Measurements from ENCODE around the gene YAP1. TPM values are rescaled to one million over a fixed set of nuclear protein-coding genes. Genes with fewer than 3 reads are reported as not detected.

Gene YAP1
- total and polyA plus RNA-seq, 3 donors from 2014 or later = 44.2 to 144 (median 110) TPM

GRCh38 chr11:102279641-102280170, 169.5 kb downstream of the YAP1 start:
- Histone ChIP-seq H3K36me3 (ENCODE audit: low read depth, missing control alignments) (no peaks in the 10 kb centered on the region), H3K27ac (no peak overlapping the region), H3K4me3 (no peak overlapping the region), H3K9me3 (no peaks in the 10 kb centered on the region), H3K27me3 (no peaks in the 10 kb centered on the region), H3K4me1 (no peaks in the 10 kb centered on the region)
- no peak for TF ChIP-seq POLR2A (IDR thresholded peaks at IDR 0.05)
- peak in 1 of 3 experiments; percentile 22 for TF ChIP-seq CTCF (IDR thresholded peaks at IDR 0.05)
- WGBS, 2 donors = 18 to 23% methylated on average over 13 of the region's 13 CpGs
- intact Hi-C loops (cut with DNase I; ENCODE audit: low total_unique reads) = loop anchor here (10.0 kb wide), 1 partner anchor 215 kb away; no protein-coding TSS in a partner anchor
- peak; percentile 52 for DNase-seq

- Histone ChIP-seq H3K27me3 (no peaks in the 10 kb centered on the region), H3K4me3 (no peak overlapping the region), H3K36me3 (ENCODE audit: low read depth, missing control alignments) (no peaks in the 10 kb centered on the region), H3K4me1 (no peaks in the 10 kb centered on the region), H3K9me3 (no peaks in the 10 kb centered on the region), H3K27ac (no peak overlapping the region)
- WGBS, 2 donors = 87 to 90% methylated on average over 4 of the region's 4 CpGs
- no peak for DNase-seq
- TF ChIP-seq CTCF (IDR thresholded peaks at IDR 0.05) (no peak), POLR2A (IDR thresholded peaks at IDR 0.05) (no peak)
- intact Hi-C loops (cut with DNase I; ENCODE audit: low total_unique reads) = loop anchor here (10.0 kb wide), 1 partner anchor 214 kb away; no protein-coding TSS in a partner anchor
Observed at GRCh38 chr11:102280245-102280833, 170.1 kb downstream of the YAP1 start.

Other genes starting within 250 kb of the YAP1 start
- 10 to 100 TPM; 11.2 to 18.6 TPM for gene CEP126, start 195.4 kb upstream of the YAP1 start, total RNA-seq
- gene CEP126, start 195.4 kb upstream of the YAP1 start, polyA plus RNA-seq (ENCODE audit: insufficient read depth, low read depth, low replicate concordance) = 14.8 TPM
- gene ANGPTL5, start 193.9 kb upstream of the YAP1 start, total RNA-seq = under 1 TPM; 0.31 to 0.62 TPM
- 0.74 TPM for gene ANGPTL5, start 193.9 kb upstream of the YAP1 start, polyA plus RNA-seq (ENCODE audit: insufficient read depth, low read depth, low replicate concordance)
- gene CFAP300, start 63.0 kb upstream of the YAP1 start, total RNA-seq = 10 to 100 TPM; 15.1 to 28.9 TPM
- gene CFAP300, start 63.0 kb upstream of the YAP1 start, polyA plus RNA-seq (ENCODE audit: insufficient read depth, low read depth, low replicate concordance) = 98.0 TPM
- 10 to 100 TPM in 1 of 2 donors, 1 to 10 TPM in 1; 6.4 to 10.9 TPM for gene BIRC3, start 207.0 kb downstream of the YAP1 start, total RNA-seq
- gene BIRC3, start 207.0 kb downstream of the YAP1 start, polyA plus RNA-seq (ENCODE audit: insufficient read depth, low read depth, low replicate concordance) = 6.2 TPM
- gene BIRC2, start 236.8 kb downstream of the YAP1 start, total RNA-seq = 10 to 100 TPM; 62.7 to 73.1 TPM
- 41.3 TPM for gene BIRC2, start 236.8 kb downstream of the YAP1 start, polyA plus RNA-seq (ENCODE audit: insufficient read depth, low read depth, low replicate concordance)